Fibroblast of lung (primary cell): ENCODE results near the gene STX11.

Source experiments
- CTCF ChIP-seq, 2 donors: IDR thresholded peaks in 1 of 2; conservative IDR thresholded peaks in 1 of 2; 1 replicate in 1 of 2; 2 replicates in 1 of 2; pipeline ENCODE4 v1.5.1; 2011 to 2012; ENCODE audit warnings: low read length in 2 of 2, control low read depth in 1 of 2, inconsistent platforms in 1 of 2, low read depth in 1 of 2, mild to moderate bottlenecking in 1 of 2
- EZH2 ChIP-seq: IDR thresholded peaks from 2 replicates; pipeline ENCODE4 v1.5.1; 2012; ENCODE audit warnings: low read length, control low read depth, mild to moderate bottlenecking; ENCODE audit errors: missing control alignments

- TF ChIP-seq CTCF (conservative IDR thresholded peaks at IDR 0.05 in 1 of 2, IDR thresholded peaks at IDR 0.05 in 1 of 2; ENCODE audit: low read depth in 1 of 2, low read length in 2 of 2) (no peak), EZH2 (no peak)
Measured at GRCh38 chr6:144186817-144187625, 36.7 kb downstream of the STX11 start.
